Measurements from ENCODE around the gene CARMIL1.

The CARMIL1 gene

GRCh38 chr6:25278914-25279747 lies at the start of gene CARMIL1:
Gene CARMIL1, plus strand, starts transcription at chr6:25279374. Its CDS starts 422 bp downstream, at chr6:25279796.
- no peak for FAIRE-seq

- no peak for FAIRE-seq
These were observed 49.4 kb upstream of the CARMIL1 start for GRCh38 chr6:25229671-25230321.

- FAIRE-seq = no peak
These were observed 46.7 kb upstream of the CARMIL1 start for GRCh38 chr6:25232479-25232878.

- FAIRE-seq = no peak
These were observed 45.9 kb upstream of the CARMIL1 start for GRCh38 chr6:25233226-25233625.

- no peak for FAIRE-seq
These were observed 41.6 kb upstream of the CARMIL1 start for GRCh38 chr6:25237579-25237978.

- FAIRE-seq = no peak
These were observed 40.1 kb upstream of the CARMIL1 start for GRCh38 chr6:25239059-25239458.

- no peak for FAIRE-seq
These were observed 39.7 kb upstream of the CARMIL1 start for GRCh38 chr6:25239498-25239897.

- FAIRE-seq = no peak
These were observed 36.6 kb upstream of the CARMIL1 start for GRCh38 chr6:25242567-25242966.

- FAIRE-seq = no peak
These were observed 34.3 kb upstream of the CARMIL1 start for GRCh38 chr6:25244865-25245264.

- FAIRE-seq = no peak
These were observed 31.1 kb upstream of the CARMIL1 start for GRCh38 chr6:25248123-25248522.

- FAIRE-seq = peak; percentile 11
These were observed 30.0 kb upstream of the CARMIL1 start for GRCh38 chr6:25249133-25249532.

- no peak for FAIRE-seq
These were observed 28.3 kb upstream of the CARMIL1 start for GRCh38 chr6:25250878-25251277.

GRCh38 chr6:25251426-25251825 lies 27.7 kb upstream of the CARMIL1 start:
- no peak for FAIRE-seq

GRCh38 chr6:25253351-25253750 lies 25.8 kb upstream of the CARMIL1 start:
- FAIRE-seq = no peak

GRCh38 chr6:25254671-25255070 lies 24.5 kb upstream of the CARMIL1 start:
- FAIRE-seq = no peak

- FAIRE-seq = no peak
These were observed 21.4 kb upstream of the CARMIL1 start for GRCh38 chr6:25257686-25258348.

GRCh38 chr6:25259756-25260155 lies 19.4 kb upstream of the CARMIL1 start:
- FAIRE-seq = no peak

GRCh38 chr6:25263657-25264056 lies 15.5 kb upstream of the CARMIL1 start:
- FAIRE-seq = no peak

- FAIRE-seq = no peak
These were observed 12.6 kb upstream of the CARMIL1 start for GRCh38 chr6:25266456-25267100.

GRCh38 chr6:25267662-25268061 lies 11.5 kb upstream of the CARMIL1 start:
- no peak for FAIRE-seq

- no peak for FAIRE-seq
These were observed 8.6 kb upstream of the CARMIL1 start for GRCh38 chr6:25270559-25270958.

- FAIRE-seq = no peak
These were observed 3.7 kb upstream of the CARMIL1 start for GRCh38 chr6:25275436-25275835.

- no peak for FAIRE-seq
These were observed 1.8 kb upstream of the CARMIL1 start for GRCh38 chr6:25277386-25277785.

Measured in TTC549 (cell line).